ENCODE measurements around the gene SULF2. TPM values are rescaled to one million over a fixed set of nuclear protein-coding genes. Genes with fewer than 3 reads are reported as not detected.

Gene SULF2
- total RNA-seq, 1 experiment from 2014 or later: 495 TPM

- Histone ChIP-seq H3K9me3 (ENCODE audit: insufficient read depth, low read depth) (no peaks in the 10 kb centered on the region), H3K27ac (no peak overlapping the region), H3K9me2 (ENCODE audit: insufficient read depth) (no peaks in the 10 kb centered on the region), H2AFZ (no peak overlapping the region), H4K20me1 (ENCODE audit: insufficient read depth) (peaks cover 38% of the 10 kb centered on the region), H3K79me2 (ENCODE audit: low read depth) (peaks cover 19% of the 10 kb centered on the region; the same call in 1 of the 2 replicates), H3K4me2 (no peak overlapping the region), H3K4me3 (no peak overlapping the region), H3K4me1 (replicated peaks; ENCODE audit: insufficient read depth) (no peaks in the 10 kb centered on the region), H3K36me3 (ENCODE audit: low read depth) (peaks cover 80% of the 10 kb centered on the region), H3F3A (ENCODE audit: insufficient read depth, low read depth) (peaks cover 90% of the 10 kb centered on the region), H3K27me3 (ENCODE audit: insufficient read depth, low read depth) (no peaks in the 10 kb centered on the region)
- CTCF ChIA-PET: no interaction called here
- TF ChIP-seq CTCF (conservative IDR thresholded peaks at IDR 0.05) (no peak), EZH2 (IDR thresholded peaks at IDR 0.05; ENCODE audit: low read depth) (no peak)
- BruUV-seq (replicated peaks): no TSS peak
- POLR2A ChIA-PET (ENCODE audit: unreplicated experiment): interaction anchor here (0.6 kb wide), 1 partner anchor 800 kb away, joined by 12 read pairs; no protein-coding TSS in a partner anchor
- intact Hi-C loops (cut with micrococcal nuclease; ENCODE audit: unreplicated experiment): no loop called here
- DNase-seq: no peak
Observed at GRCh38 chr20:47672166-47672565, 113.1 kb downstream of the SULF2 start.

DNA sequence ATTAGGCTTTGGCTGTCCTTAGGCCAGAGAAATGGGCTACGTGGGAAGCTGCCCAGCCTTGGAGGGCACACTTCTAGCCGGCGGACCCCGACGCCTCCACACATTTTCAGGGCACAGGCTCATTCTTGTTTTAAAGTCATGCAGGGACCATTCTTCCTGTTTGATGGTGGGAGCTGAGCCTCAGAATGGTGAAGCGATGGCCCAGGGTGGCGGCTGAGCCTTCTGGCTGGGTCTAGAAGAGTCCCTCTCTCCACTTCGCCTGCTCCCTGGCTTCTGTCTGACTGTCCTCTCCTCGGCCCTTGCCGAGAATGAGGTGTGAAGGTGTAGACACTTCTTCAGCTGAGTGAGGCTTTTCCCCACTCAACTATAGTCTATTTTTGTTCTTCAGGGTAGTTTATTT lies 114.4 kb downstream of the SULF2 start:
- H3K4me3 ChIP-seq: no peak overlapping the region
- H3K36me3 ChIP-seq (ENCODE audit: low read depth): peaks cover 80% of the 10 kb centered on the region
- peaks cover 88% of the 10 kb centered on the region for H3F3A ChIP-seq (ENCODE audit: insufficient read depth, low read depth)
- no peaks in the 10 kb centered on the region for H3K9me2 ChIP-seq (ENCODE audit: insufficient read depth)
- BruUV-seq (replicated peaks): no TSS peak
- no peaks in the 10 kb centered on the region for H3K9me3 ChIP-seq (ENCODE audit: insufficient read depth, low read depth)
- H3K4me2 ChIP-seq: no peak overlapping the region
- H3K27me3 ChIP-seq (ENCODE audit: insufficient read depth, low read depth): no peaks in the 10 kb centered on the region
- DNase-seq: no peak
- intact Hi-C loops (cut with micrococcal nuclease; ENCODE audit: unreplicated experiment): no loop called here
- peaks cover 33% of the 10 kb centered on the region; the same call in 1 of the 2 replicates for H4K20me1 ChIP-seq (ENCODE audit: insufficient read depth)
- TF ChIP-seq CTCF (conservative IDR thresholded peaks at IDR 0.05) (no peak), EZH2 (IDR thresholded peaks at IDR 0.05; ENCODE audit: low read depth) (no peak)
- no peak overlapping the region for H3K27ac ChIP-seq
- H3K79me2 ChIP-seq (ENCODE audit: low read depth): peaks cover 10% of the 10 kb centered on the region; the same call in 1 of the 2 replicates
- ChIA-PET CTCF (interaction anchor here (0.7 kb wide), 1 partner anchor 625 kb away, joined by 3 read pairs; no protein-coding TSS in a partner anchor), POLR2A (ENCODE audit: unreplicated experiment) (no interaction called here)
- no peak overlapping the region for H2AFZ ChIP-seq
- no peaks in the 10 kb centered on the region for H3K4me1 ChIP-seq (replicated peaks; ENCODE audit: insufficient read depth)

GRCh38 chr20:47669927-47670890 lies 115.1 kb downstream of the SULF2 start:
- H3K79me2 ChIP-seq (ENCODE audit: low read depth): peaks cover 10% of the 10 kb centered on the region; the same call in 1 of the 2 replicates
- no peaks in the 10 kb centered on the region for H3K9me2 ChIP-seq (ENCODE audit: insufficient read depth)
- H3K9me3 ChIP-seq (ENCODE audit: insufficient read depth, low read depth): no peaks in the 10 kb centered on the region
- DNase-seq: no peak
- intact Hi-C loops (cut with micrococcal nuclease; ENCODE audit: unreplicated experiment): no loop called here
- peaks cover 87% of the 10 kb centered on the region for H3F3A ChIP-seq (ENCODE audit: insufficient read depth, low read depth)
- peaks cover 75% of the 10 kb centered on the region for H3K36me3 ChIP-seq (ENCODE audit: low read depth)
- H2AFZ ChIP-seq: no peak overlapping the region
- ChIA-PET POLR2A (ENCODE audit: unreplicated experiment) (no interaction called here), CTCF (interaction anchor here (0.7 kb wide), 1 partner anchor 625 kb away, joined by 3 read pairs; no protein-coding TSS in a partner anchor)
- H4K20me1 ChIP-seq (ENCODE audit: insufficient read depth): peaks cover 31% of the 10 kb centered on the region; the same call in 1 of the 2 replicates
- no peaks in the 10 kb centered on the region for H3K27me3 ChIP-seq (ENCODE audit: insufficient read depth, low read depth)
- BruUV-seq (replicated peaks): no TSS peak
- H3K4me1 ChIP-seq (replicated peaks; ENCODE audit: insufficient read depth): no peaks in the 10 kb centered on the region
- no peak overlapping the region for H3K4me3 ChIP-seq
- no peak overlapping the region for H3K4me2 ChIP-seq
- no peak overlapping the region for H3K27ac ChIP-seq
- no peak for TF ChIP-seq CTCF (conservative IDR thresholded peaks at IDR 0.05)
- no peak for TF ChIP-seq EZH2 (IDR thresholded peaks at IDR 0.05; ENCODE audit: low read depth)

Measured in PC-9 (cell line).